HG03280 (cell line): ENCODE data around the gene ZNF365.
"Not testable (repeated sequence)": the region's sequence is repeated elsewhere in the genome, so short reads cannot be mapped to it uniquely, and the experiment has no call there.

Source experiments
- ATAC-seq: cut with Tn5 transposase; IDR thresholded peaks from one replicate; pipeline ENCODE4 v1.9.1; 2021; ENCODE audit warnings: mild to moderate bottlenecking, moderate library complexity; ENCODE audit not compliant: unreplicated experiment

The ZNF365 gene

GRCh38 chr10:62410934-62411333 lies 36.8 kb downstream of the ZNF365 start:
- ATAC-seq = not testable (repeated sequence)

GRCh38 chr10:62413048-62413447 lies 38.9 kb downstream of the ZNF365 start:
- ATAC-seq = no peak

DNA sequence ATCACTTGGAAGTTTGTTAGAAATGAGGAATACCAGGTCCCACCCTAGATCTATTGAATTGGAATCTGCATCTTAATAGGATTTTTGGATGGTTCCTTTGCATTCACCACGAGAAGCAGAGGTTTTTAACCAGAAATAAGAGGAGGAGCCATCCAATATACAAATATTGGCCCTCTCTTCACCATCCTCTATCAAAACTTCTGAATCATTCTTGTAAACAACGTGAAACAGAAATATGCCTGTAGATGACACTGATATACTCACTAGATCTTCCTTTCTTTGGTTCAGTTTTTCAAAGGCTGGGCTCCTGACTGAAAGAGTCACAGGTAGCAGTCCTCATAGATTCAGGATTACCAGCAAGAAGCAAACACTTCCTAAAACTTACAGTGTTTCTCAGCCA lies 39.5 kb downstream of the ZNF365 start:
- no peak for ATAC-seq

GRCh38 chr10:62414359-62414758 lies 40.2 kb downstream of the ZNF365 start:
- ATAC-seq = no peak

GRCh38 chr10:62422068-62422590 lies 48.0 kb downstream of the ZNF365 start:
- ATAC-seq = no peak

- ATAC-seq = no peak
Observed at GRCh38 chr10:62424026-62424425, 49.9 kb downstream of the ZNF365 start.

DNA sequence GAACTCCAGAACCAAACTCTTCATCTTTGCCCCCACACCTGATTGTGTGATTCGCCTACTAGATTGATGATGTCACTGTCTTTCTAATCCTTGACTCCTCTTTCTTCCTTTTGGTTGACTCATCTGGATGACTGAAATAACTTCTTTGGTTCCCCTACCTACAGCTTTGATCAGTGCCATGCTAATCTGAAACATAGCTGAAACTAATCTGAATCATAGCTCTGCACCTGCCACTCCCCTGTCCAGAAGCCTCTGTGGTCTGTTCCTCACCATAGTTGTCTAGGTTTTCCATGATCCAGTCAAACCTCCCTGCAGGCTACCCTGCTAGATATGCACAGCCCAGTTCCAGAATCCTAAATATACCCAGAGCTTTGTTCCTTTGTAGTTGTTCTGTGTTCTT lies 51.9 kb downstream of the ZNF365 start:
- ATAC-seq = no peak

GRCh38 chr10:62426600-62426999 lies 52.4 kb downstream of the ZNF365 start:
- no peak for ATAC-seq

DNA sequence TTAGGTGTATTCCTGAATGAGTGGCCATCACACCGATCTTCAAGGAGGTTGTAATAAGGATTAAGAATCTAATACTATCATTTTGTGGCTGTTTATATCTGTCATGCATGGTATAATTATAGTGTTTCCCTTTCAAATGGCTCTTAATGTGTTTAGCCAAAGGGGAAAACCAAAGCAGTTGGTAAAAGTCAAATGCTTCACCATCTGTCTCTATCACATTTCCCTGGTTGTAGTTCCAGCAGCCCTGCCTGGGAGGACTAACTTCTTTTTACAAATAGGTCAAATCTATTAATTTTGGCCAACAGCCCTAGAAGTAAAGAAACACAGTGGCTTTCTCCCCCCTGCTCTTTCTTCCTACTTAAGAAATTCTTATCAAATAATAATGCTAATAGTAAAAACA lies 56.7 kb downstream of the ZNF365 start:
- ATAC-seq = no peak

- ATAC-seq = peak; percentile 70
Observed at GRCh38 chr10:62433181-62433692, 59.1 kb downstream of the ZNF365 start.

DNA sequence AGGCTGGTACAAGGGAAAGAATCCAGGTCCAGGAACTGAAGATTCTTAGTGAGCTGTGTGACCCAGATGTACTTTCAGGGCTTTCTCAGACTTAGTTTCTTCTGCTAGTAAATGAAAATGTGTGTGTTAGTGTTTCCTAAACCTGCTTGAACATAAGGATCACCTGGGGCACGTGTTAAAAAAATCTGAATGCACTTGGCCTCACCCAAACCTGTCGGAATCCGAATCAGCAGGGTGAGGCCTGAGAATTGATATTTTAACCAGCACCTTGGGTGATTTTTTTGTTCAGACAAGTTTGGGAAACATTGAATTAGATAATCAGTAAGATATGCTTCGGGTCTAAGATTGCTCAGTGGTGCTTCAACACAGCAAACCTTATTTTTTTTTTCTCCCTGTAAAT lies 59.7 kb downstream of the ZNF365 start:
- no peak for ATAC-seq

DNA sequence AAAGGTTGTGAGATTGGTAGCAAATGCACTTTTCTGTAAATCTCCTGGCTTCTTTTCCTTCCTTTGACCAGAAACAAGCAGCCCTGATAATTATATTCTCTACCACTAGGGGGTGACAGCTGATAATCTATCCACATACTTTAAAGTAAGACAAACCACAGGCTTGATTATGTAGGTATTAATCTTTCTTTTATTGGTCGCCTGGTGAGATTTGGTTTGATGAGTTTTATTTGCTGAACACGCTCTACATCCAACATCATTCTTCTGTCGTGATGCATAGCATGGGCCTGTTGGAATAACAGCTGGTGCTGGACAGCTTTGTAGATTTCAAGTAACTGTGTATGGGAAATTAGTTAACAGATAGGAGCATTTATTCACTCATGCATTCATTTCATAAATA lies 63.5 kb downstream of the ZNF365 start:
- ATAC-seq = no peak

DNA sequence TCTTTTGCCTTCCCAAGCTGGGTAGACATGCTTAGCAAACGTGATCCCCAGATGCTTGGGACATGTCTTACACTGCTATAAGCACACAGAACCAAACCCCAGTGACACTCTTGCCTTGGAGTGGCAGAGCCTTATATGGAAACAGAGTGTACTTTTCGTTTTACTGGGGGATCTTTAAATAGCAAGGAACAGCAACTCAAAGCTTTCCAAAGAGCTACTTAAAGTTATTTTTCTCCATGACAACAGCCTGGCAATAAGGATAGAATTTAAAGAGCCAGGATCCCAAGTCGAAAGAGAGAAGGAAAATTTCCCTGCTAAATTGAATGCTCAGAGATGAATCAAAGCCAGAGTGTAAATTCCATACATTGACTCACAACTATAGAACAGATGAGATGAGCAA lies 67.8 kb downstream of the ZNF365 start:
- no peak for ATAC-seq

GRCh38 chr10:62442894-62443669 lies 68.9 kb downstream of the ZNF365 start:
- ATAC-seq = no peak

GRCh38 chr10:62443866-62444265 lies 69.7 kb downstream of the ZNF365 start:
- no peak for ATAC-seq

DNA sequence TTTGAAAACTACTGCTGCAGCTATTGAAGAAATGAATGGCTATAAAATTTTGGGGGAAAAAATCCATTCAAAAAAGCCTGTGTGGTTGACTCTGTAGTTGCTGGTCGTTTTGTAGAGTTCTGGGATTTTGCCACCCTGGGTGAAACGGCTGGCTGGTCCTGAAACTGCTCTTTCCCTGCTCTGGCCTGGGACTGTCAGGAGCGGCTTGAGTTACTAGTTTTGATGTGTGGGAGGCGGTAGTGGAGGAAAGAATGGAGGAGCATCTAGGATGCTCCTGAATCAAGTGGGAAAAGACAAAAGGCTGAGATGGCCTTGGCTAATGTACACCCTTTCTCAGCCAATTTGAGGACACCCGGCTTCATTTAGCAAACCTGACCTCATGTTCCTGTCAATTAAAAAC lies 72.5 kb downstream of the ZNF365 start:
- no peak for ATAC-seq

DNA sequence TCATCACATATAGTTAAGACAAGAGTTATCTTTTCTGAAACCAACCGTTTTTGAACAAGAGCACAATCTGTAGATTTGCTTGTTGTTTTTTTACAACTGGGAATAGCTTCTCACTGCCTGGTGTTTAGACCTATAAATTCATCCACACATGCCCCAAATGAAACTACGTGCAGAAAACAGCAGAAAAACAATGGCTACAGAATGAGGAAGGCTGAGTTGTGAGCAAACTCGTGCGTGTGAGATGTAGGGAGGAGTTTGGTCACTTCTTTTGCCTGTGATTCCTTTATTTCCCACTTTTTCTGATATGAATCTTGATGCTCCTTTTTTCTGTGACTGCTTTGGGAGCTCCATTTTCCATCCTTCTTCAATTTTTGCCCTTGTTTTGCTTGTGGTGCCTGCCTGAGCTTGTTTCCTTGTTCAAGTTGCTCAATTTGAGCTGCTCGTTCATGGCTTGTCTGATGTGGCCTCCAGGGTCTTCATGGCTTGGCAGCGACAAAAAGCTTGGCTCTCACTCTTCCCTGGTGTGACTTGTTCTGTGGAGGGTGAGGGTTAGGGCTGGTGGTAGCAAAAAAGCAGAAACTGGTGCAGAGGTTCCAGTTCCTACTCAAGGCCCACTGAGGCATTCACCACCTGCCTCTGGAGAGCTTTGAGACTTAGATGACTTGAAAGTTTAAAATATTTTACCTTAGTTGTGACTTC lies 76.9 kb downstream of the ZNF365 start:
- no peak for ATAC-seq

DNA sequence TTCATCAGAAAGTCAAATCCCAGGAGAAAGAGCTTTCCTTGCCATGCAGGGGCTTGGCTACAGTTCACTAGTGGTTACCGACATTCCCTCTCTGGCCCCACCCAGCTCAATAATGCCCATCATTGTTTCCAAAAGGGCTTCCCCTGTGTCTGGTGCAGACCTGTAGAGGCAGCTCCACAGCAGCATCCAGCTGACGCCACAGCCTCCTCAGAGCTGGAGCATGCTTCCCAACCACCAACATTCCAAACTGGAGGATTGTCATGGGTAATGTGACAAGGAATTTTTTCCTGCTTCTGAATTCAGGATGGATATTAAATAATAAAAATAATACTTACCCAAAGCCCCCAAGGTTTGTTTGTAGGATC lies 77.4 kb downstream of the ZNF365 start:
- ATAC-seq = no peak
